C4-2B (cell line): ENCODE measurements around the gene PHF2.

Source experiments
- H3K27ac ChIP-seq: fragments of 450-650 bp; 2 replicates; pipeline ENCODE4 v1.5.1; 2017
- ZFX ChIP-seq: fragments of 450-650 bp; IDR thresholded peaks from 2 replicates; pipeline ENCODE4 v1.6.1; 2017
- TF ChIP-seq, protein P1 (sequence below): fragments of 450-650 bp; conservative IDR thresholded peaks from 2 replicates; pipeline ENCODE4 v1.5.1; 2017; ENCODE audit warnings: mild to moderate bottlenecking

Gene PHF2

GRCh38 chr9:93634311-93635185 lies 58.2 kb downstream of the PHF2 start:
- no peak overlapping the region for H3K27ac ChIP-seq
- TF ChIP-seq ZFX = no peak
- TF ChIP-seq, protein P1, sequence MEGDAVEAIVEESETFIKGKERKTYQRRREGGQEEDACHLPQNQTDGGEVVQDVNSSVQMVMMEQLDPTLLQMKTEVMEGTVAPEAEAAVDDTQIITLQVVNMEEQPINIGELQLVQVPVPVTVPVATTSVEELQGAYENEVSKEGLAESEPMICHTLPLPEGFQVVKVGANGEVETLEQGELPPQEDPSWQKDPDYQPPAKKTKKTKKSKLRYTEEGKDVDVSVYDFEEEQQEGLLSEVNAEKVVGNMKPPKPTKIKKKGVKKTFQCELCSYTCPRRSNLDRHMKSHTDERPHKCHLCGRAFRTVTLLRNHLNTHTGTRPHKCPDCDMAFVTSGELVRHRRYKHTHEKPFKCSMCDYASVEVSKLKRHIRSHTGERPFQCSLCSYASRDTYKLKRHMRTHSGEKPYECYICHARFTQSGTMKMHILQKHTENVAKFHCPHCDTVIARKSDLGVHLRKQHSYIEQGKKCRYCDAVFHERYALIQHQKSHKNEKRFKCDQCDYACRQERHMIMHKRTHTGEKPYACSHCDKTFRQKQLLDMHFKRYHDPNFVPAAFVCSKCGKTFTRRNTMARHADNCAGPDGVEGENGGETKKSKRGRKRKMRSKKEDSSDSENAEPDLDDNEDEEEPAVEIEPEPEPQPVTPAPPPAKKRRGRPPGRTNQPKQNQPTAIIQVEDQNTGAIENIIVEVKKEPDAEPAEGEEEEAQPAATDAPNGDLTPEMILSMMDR = no peak

DNA sequence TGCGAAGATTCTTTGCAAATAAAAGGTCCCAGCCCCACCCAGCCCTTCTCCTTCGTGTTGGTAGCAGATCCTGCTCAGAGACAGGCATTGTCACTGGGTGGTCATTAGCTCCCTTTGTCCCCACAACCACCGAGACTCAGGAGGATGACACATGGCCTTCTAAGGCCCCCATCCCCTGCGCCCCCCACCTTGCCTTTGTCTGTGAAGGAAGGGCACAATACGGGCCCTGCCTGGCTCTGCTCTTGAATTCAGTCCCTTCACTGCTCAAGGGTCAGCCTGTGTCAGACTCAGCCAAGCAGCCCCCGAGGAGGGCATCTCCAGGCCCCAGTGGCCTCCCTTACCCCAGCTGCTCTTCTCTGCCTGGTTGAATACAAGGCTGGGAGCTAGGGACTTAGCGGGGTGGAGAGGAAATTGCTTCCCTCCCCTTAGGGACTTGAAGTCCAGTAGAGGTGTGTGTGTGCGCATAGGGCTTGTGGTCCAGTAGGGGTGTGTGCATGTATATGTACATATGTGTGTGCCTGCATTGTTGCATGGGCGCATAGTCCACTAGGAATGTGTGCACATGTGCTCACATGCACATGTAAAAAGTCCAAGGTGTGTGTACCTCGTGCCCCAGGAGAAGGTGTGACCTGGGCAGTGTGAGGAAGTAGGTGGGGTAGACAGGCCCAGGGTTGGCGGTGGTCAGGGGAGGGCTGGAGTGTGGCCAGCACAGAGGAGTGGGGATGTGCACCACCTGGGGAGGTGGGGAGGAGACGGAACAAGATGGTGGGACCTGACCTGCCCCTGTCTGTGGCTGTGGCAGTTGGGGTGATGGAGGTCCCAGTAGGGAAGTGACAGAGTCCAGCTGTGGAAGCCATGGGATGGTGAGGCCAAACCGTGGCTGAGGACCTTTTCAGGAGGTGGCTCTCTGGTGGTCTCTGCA lies 59.1 kb downstream of the PHF2 start:
- TF ChIP-seq, protein P1 = no peak
- no peak for TF ChIP-seq ZFX
- no peak overlapping the region for H3K27ac ChIP-seq

DNA sequence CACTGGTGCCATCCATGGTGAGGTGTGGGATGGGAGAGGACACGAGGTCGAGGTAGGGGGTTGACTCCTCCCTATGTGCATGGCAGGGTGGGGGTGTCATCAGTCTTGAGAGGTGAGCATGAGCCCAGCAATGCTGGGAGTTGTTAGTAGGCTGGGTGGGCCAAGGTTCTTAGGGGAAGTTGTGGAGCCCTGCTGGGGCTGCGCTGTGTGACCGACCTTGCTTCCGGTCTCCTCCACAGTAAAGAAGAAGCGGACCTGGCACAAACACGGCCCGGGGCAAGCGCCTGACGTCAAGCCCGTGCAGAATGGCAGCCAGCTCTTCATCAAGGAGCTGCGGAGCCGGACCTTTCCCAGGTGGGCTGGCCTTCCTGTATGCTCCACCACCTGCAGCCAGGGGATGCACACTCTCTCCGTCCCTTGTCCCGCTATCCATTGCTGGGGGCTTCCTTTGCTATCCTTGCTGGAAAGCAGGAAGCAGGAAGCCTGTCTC lies 59.8 kb downstream of the PHF2 start:
- TF ChIP-seq, protein P1 = no peak
- no peak overlapping the region for H3K27ac ChIP-seq

DNA sequence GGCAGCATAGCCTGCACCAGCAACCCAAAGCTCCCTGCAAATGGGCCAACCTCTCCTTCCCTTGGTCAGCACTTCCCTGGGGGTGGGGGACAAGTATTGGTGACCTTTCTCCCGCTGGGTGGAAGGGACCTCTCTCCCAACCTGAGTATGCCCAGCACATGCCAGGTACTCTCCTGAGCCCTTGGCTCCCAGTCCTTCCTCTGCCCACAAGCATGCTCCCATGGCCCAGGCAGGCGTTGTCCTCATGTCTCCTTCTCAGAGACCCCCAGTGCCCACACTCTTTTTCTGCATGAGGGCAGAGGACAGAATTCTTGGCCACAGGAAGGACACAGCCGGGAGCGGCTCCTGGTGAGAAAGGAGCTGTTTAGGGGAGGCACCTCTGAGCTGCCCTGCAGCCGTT lies 60.3 kb downstream of the PHF2 start:
- no peak overlapping the region for H3K27ac ChIP-seq
- TF ChIP-seq, protein P1 = no peak
- TF ChIP-seq ZFX = no peak

- H3K27ac ChIP-seq = no peak overlapping the region
- TF ChIP-seq, protein P1 = no peak
- no peak for TF ChIP-seq ZFX
These were observed 61.5 kb downstream of the PHF2 start for GRCh38 chr9:93637886-93638285.

- no peak for TF ChIP-seq ZFX
- H3K27ac ChIP-seq = no peak overlapping the region
These were observed 63.6 kb downstream of the PHF2 start for GRCh38 chr9:93640027-93640426.

DNA sequence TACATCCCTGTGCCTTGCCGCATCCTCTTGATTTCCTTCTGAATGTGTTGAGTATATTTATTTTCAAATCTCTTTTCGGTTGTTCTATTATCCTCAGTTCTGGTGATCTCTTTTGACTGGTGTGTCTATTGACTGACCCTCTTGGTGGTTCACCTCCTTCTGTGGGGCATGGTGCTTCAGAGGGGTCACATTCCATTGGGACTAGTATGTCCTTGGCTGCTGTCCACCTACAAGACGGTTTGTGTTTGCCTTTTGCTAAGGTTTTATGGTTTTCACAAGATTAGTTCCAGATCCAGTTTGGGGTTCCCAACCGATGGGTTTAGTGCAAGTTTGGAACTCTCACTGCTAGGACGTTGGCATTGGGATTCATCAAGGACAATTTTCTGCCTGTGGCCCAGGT lies 66.6 kb downstream of the PHF2 start:
- no peak overlapping the region for H3K27ac ChIP-seq
- TF ChIP-seq ZFX = no peak
- TF ChIP-seq, protein P1 = no peak
